Measurements from ENCODE around the gene CDCA7L. TPM values are rescaled to one million over a fixed set of nuclear protein-coding genes. Genes with fewer than 3 reads are reported as not detected.
"Not testable (repeated sequence)": the region's sequence is repeated elsewhere in the genome, so short reads cannot be mapped to it uniquely, and the experiment has no call there.

CDCA7L gene
- total RNA-seq, 1 donor from 2014 or later = 40.7 TPM

DNA sequence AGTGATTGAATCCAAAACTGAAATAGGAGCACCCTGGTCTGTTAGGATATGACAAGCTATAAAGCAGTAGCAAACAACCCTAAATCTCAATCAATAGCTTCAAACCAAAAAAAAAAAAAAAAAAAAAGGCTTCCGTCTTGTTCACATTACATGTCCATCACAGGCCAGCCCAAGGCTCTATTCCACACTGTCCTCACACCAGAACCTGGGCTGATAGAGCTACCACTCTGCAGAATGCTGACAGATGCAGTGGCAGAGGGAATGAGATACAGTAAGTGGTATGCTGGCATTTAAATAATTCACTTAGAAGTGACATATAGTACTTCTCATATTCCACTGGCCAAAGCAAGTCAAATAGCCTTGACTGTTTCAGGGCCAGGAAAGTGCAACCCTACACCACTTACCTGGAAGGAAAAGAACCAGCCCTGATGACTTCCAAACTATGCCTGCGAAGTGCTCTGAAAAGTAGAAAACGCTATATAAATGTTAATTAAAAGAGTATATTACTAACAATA is 5.8 kb downstream of the CDCA7L start:
- TF ChIP-seq, protein P1, sequence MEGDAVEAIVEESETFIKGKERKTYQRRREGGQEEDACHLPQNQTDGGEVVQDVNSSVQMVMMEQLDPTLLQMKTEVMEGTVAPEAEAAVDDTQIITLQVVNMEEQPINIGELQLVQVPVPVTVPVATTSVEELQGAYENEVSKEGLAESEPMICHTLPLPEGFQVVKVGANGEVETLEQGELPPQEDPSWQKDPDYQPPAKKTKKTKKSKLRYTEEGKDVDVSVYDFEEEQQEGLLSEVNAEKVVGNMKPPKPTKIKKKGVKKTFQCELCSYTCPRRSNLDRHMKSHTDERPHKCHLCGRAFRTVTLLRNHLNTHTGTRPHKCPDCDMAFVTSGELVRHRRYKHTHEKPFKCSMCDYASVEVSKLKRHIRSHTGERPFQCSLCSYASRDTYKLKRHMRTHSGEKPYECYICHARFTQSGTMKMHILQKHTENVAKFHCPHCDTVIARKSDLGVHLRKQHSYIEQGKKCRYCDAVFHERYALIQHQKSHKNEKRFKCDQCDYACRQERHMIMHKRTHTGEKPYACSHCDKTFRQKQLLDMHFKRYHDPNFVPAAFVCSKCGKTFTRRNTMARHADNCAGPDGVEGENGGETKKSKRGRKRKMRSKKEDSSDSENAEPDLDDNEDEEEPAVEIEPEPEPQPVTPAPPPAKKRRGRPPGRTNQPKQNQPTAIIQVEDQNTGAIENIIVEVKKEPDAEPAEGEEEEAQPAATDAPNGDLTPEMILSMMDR (IDR thresholded peaks at IDR 0.05; ENCODE audit: unreplicated experiment) = no peak
- H3K9me3 Mint-ChIP-seq (ENCODE audit: unreplicated experiment) = no peaks in the 10 kb centered on the region
- H3K27ac Mint-ChIP-seq (ENCODE audit: unreplicated experiment) = no peak overlapping the region
- H3K27me3 Mint-ChIP-seq (ENCODE audit: unreplicated experiment) = no peaks in the 10 kb centered on the region
- DNase-seq (ENCODE audit: low spot score) = no peak
- peaks cover 2% of the 10 kb centered on the region for H3K4me1 Mint-ChIP-seq (ENCODE audit: unreplicated experiment)
- peaks cover 17% of the 10 kb centered on the region for H3K36me3 Mint-ChIP-seq (ENCODE audit: low read depth, unreplicated experiment)
- no peak overlapping the region for H3K4me3 Mint-ChIP-seq (ENCODE audit: unreplicated experiment)

DNA sequence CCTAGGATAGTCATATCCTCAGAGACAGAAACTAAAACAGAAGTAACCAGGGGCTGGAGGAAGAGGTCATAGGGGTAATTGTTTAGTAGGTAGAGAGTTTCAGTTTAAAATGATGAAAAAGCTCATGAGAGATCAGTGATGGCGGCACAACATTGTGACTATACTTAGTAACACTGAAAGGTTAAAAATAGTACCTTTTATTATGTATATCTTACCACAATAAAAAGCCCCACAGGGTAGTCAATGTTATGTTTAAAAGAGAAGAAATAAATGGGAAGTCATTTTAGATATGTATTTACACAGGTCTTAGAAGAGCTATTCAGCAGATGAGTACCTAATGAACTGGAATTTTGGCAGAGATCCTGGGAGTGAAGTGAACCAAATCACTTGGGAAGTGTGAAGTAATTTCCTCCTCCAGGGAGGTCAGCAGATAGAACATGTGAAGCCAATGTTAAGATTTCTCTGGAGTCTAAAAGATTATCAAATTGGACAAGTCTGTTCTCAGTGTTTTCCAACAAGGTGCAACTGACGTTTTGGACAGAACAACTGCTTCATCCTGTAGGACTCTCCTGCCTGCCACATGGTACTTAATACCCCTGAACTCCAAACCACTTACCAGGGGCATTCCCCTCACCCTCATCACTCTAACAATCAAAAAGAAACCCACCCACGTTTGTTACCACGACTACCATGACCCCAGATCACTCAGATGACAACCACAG is 6.4 kb downstream of the CDCA7L start:
- H3K27ac Mint-ChIP-seq (ENCODE audit: unreplicated experiment) = no peak overlapping the region
- TF ChIP-seq, protein P1 (IDR thresholded peaks at IDR 0.05; ENCODE audit: unreplicated experiment) = no peak
- H3K36me3 Mint-ChIP-seq (ENCODE audit: low read depth, unreplicated experiment) = peaks cover 17% of the 10 kb centered on the region
- no peaks in the 10 kb centered on the region for H3K27me3 Mint-ChIP-seq (ENCODE audit: unreplicated experiment)
- DNase-seq (ENCODE audit: low spot score) = no peak
- no peak overlapping the region for H3K4me3 Mint-ChIP-seq (ENCODE audit: unreplicated experiment)
- H3K4me1 Mint-ChIP-seq (ENCODE audit: unreplicated experiment) = peaks cover 2% of the 10 kb centered on the region
- H3K9me3 Mint-ChIP-seq (ENCODE audit: unreplicated experiment) = no peaks in the 10 kb centered on the region

DNA sequence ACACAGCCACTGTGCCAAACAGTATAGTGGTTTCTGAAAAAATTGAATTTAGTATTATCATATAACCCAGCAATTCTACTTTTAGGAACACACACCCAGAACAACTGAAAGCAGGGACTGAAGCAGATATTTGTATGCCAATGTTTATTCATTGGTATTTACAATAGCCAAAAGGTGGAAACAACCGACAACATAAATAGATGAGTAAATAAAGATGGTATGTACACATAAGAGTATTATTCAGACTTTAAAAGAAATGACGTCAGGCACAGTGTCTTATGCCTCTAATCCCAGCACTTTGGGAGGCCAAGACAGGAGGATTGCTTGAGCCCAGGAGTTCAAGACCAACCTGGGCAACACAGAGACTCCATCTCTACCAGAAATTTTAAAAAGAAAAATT is 7.2 kb downstream of the CDCA7L start:
- no peaks in the 10 kb centered on the region for H3K27me3 Mint-ChIP-seq (ENCODE audit: unreplicated experiment)
- TF ChIP-seq, protein P1 (IDR thresholded peaks at IDR 0.05; ENCODE audit: unreplicated experiment) = no peak

DNA sequence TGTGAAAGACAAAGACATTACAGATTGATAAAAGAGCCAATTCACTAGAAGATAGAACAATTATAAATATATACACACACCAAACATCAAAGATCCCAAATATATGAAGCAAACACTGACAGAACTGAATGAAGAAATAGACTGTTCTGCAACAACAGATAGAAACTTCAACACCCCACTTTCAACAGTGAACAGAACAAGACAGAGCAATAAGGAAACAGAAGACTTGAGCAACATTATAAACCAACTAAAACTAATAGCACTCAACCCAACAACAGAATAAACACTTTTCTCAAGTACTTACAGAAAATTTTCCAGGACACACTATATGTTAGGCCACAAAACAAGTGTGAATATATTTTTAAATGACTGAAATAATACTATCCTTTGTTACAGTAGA is 10.9 kb downstream of the CDCA7L start:
- H3K4me3 Mint-ChIP-seq (ENCODE audit: unreplicated experiment) = no peak overlapping the region
- no peaks in the 10 kb centered on the region for H3K27me3 Mint-ChIP-seq (ENCODE audit: unreplicated experiment)
- peaks cover 7% of the 10 kb centered on the region for H3K4me1 Mint-ChIP-seq (ENCODE audit: unreplicated experiment)
- peaks cover 17% of the 10 kb centered on the region for H3K36me3 Mint-ChIP-seq (ENCODE audit: low read depth, unreplicated experiment)
- TF ChIP-seq, protein P1 (IDR thresholded peaks at IDR 0.05; ENCODE audit: unreplicated experiment) = no peak
- no peak overlapping the region for H3K27ac Mint-ChIP-seq (ENCODE audit: unreplicated experiment)
- no peaks in the 10 kb centered on the region for H3K9me3 Mint-ChIP-seq (ENCODE audit: unreplicated experiment)
- no peak for DNase-seq (ENCODE audit: low spot score)

More for the DNA sequence above, 7.2 kb downstream of the CDCA7L start:
- peaks cover 17% of the 10 kb centered on the region for H3K36me3 Mint-ChIP-seq (ENCODE audit: low read depth, unreplicated experiment)
- H3K27ac Mint-ChIP-seq (ENCODE audit: unreplicated experiment) = no peak overlapping the region
- H3K9me3 Mint-ChIP-seq (ENCODE audit: unreplicated experiment) = no peaks in the 10 kb centered on the region
- H3K4me3 Mint-ChIP-seq (ENCODE audit: unreplicated experiment) = no peak overlapping the region
- peaks cover 2% of the 10 kb centered on the region for H3K4me1 Mint-ChIP-seq (ENCODE audit: unreplicated experiment)
- no peak for DNase-seq (ENCODE audit: low spot score)

DNA sequence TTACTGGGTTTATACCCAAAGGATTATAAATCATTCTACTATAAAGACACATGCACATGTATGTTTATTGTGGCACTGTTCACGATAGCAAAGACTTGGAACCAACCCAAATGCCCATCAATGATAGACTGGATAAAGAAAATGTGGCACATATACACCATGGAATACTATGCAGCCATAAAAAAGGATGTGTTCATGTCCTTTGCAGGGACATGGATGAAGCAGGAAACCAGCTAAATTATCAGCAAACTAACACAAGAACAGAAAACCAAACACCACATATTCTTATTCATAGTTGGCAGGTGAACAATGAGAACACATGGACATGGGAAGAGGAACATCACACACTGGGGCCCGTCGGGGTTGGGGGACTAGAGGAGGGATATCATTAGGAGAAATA is 12.4 kb downstream of the CDCA7L start:
- not testable (repeated sequence) for H3K4me1 Mint-ChIP-seq (ENCODE audit: unreplicated experiment); H3K4me3 Mint-ChIP-seq (ENCODE audit: unreplicated experiment); DNase-seq (ENCODE audit: low spot score); H3K27me3 Mint-ChIP-seq (ENCODE audit: unreplicated experiment); H3K27ac Mint-ChIP-seq (ENCODE audit: unreplicated experiment); H3K9me3 Mint-ChIP-seq (ENCODE audit: unreplicated experiment)
- H3K36me3 Mint-ChIP-seq (ENCODE audit: low read depth, unreplicated experiment) = peaks cover 11% of the 10 kb centered on the region
